OCI-M2 (cell line): ENCODE measurements around the gene P3H3.

Experiments used
- DNase-seq: peaks from one replicate; lab custom pipeline; 2025; ENCODE audit not compliant: unreplicated experiment; lab: John Stamatoyannopoulos, UW

P3H3 gene

DNA sequence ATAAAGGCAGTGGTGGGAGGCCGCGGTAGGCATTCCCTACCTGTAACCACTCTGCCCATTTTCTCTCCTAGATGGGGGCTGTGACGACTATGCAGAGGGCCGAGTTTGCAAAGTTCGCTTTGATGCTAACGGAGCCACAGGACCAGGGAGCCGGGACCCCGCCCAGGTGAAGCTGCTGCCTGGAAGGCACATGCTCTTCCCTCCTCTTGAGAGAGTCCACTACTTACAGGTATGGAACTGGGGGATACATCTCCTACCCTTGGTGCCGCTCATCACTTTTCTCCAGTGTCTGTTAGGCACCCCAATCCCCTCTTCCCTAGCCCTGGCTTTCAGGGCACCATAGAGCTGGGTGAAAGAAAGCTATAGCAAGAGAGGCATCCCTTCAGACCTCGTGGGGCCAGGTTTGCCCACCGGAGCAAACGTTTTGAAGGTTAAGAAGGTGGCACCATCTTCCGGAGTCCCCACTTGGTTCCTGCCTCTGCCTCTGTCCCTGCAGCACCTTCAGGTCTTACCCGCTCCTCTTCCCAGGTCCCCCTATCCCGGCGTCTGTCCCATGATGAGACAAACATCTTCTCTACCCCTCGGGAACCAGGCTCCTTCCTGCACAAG, 2.0 kb upstream of the P3H3 start:
- no peak for DNase-seq

DNA sequence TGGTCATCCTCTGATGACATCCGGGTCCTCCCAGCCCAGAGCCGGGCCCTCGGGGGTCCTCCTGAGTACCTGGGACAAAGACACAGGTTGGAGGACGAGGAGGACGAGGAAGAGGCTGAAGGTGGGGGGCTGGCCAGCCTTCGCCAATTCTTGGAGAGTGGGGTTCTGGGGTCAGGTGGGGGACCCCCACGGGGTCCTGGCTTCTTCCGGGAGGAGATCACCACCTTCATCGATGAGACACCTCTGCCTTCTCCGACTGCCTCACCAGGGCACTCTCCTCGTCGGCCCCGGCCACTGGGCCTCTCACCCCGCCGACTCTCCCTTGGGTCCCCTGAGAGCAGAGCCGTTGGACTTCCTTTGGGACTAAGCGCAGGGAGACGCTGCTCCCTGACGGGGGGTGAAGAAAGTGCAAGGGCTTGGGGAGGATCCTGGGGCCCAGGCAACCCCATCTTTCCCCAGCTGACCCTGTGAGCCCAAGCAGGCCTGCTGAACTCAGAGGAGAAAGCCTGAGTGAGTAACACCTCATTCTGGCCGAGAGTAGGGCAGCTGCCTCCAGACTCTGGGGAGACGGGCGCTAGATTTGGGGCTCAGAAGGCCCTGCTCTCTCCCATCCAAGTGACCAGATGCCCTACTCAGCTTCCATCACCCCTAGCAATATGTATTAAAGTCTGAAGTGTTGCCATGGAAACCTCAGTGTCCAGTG, 1.3 kb upstream of the P3H3 start:
- no peak for DNase-seq

DNA sequence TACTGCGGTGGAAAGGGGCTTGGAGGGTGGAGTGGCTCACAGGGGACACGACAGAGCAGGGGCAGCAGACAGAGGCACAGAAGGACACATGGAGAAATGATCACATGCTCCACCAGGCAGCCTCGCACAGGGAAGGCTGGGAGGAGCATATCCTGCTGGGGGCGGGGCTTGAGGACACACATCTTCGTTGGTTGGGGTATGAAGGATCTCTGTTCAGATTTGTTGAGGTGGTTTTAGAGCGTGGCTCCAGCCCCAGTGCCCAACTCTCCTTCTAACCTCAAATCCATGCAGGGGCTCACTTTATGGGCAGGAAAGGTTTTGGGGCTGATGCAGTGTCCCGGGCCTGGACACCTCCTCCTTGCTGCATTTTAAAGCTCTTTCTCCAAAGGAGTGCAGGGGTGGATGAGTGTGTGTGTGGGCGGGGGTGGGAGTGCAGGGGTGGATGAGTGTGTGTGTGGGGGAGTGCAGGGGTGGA, 733 bp upstream of the P3H3 start:
- no peak for DNase-seq

DNA sequence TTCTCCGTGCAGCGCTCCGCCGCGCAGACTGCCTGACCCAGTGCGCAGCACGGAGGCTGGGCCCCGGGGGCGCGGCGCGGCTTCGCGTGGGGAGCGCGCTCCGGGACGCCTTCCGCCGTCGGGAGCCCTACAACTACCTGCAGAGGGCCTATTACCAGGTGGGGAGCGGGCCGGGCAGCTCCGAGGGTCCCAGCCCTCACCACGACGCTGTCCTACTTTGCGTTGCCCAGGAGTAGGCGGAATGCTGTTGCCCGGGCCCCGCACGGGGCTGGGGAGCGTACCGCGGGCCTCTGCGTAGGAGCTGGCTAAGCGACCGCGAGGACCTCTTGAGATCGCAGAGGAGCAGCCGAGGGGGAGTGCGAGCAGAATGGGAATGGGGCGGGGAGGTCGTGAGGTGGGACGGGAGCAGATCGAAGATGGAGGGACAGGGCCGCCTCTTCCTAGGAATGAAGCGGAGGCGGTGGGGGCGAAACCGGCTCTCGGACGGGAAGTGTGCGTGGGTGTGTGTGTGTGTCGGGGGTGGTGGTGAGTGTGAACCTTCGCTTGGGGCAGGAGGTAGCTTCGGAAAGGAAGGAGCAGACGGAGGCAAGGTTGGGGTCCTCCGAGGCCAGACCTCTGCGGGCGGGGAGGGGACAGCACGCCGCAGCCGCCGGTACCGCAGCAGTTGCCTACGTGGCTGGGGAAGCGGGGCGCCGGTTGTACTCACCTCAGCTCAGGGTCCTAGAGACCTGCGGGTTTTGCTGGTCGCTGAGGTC, 751 bp downstream of the P3H3 start:
- DNase-seq: no peak

DNA sequence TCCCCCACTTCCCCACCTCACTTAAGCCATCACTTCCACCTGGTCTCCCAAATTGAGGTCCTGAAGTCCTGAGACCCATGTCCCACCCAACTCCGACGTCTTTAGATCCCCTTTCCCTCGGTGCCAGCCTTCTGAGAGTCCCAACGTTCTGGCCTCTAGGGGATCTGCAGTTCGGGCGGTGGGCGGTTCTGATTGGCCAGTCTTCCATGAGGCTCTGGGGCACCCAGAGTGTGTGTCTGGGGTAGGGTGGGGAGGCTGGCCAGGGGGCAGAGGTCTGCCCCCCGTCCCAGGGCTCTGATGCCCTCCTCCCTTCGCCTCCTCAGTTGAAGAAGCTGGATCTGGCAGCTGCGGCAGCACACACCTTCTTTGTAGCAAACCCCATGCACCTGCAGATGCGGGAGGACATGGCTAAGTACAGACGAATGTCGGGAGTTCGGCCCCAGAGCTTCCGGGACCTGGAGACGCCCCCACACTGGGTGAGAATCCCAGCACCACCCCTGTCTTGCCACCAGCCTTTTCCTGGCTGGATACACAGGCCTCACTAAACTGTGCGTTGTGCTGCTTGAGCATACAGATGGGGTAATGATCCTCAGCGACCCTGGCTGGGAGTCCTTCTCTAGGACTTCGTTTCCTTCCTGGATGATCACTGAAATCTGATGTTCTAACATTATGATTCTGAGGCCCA, 1.5 kb downstream of the P3H3 start:
- no peak for DNase-seq

DNA sequence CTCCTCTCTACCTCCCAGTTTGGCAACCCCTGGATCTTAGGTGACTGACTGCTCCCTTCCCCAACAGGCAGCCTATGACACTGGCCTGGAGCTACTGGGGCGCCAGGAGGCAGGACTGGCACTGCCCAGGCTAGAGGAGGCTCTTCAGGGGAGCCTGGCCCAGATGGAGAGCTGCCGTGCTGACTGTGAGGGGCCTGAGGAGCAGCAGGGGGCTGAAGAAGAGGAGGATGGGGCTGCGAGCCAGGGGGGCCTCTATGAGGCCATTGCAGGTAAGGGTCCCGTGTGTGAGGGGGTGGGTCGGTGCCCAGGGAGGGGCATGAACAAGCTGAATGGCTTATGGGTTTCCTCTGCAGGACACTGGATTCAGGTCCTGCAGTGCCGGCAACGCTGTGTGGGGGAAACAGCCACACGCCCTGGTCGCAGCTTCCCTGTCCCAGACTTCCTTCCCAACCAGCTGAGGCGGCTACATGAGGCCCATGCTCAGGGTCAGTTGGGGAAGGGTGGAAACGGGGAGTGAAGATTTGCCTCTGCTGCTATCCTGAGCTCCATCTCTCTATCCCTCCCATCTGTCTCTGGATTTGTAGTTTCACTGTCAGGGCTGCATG, 2.2 kb downstream of the P3H3 start:
- no peak for DNase-seq

DNA sequence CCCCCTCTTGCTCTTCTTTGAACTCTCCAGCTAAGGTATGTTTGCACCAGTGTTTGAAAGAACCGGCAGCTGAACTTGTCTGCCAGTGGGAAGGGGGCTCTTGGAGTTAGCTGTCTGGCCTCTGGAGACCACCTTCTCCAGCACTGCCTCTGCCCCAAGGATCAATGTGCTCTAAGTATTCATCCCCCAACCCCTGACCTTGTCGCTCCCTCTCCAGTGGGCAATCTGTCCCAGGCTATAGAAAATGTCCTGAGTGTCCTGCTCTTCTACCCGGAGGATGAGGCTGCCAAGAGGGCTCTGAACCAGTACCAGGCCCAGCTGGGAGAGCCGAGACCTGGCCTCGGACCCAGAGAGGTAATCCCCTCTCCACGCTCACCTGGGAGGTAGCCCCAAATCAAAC, 2.8 kb downstream of the P3H3 start:
- DNase-seq: no peak

DNA sequence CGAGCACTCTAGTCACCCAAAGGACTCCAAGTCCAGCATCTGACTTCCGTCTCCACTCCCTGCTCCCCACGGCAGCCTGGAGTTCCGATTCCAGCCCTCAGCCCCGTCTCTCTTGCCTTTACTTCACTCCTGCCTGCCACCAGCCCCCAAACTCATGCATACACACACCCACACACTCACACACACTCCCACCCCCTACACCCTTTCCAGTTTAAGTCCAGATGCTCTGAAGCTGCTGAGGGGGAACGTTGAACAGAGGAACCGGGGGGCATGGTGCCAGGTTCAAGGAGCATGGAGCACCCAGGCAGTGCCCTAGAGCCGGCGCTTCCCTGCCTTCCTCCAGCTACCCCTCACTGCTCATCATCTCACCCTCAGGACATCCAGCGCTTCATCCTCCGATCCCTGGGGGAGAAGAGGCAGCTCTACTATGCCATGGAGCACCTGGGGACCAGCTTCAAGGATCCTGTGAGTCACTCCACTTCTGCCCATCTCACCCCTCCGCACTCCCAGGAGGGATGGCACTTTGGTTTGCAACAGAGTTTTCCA, 3.3 kb downstream of the P3H3 start:
- no peak for DNase-seq

DNA sequence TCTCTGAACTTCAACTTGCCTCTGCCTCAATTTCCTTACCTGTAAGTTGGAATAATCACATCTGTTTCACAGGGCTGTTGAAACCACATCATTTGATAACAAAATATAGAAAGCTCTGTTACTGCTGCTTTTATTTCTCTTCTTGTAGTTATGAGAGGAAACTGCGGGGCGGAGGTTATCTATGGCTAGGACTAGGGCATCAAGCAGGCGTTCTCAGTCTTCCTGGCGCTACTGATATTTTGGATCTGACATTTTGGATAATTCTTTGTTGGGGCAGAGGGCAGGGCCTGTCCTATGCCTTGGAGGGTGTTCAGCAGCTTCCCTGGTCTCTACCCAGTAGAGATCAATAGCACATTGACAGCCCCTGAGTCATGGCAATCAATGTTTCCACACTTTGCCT, 3.9 kb downstream of the P3H3 start:
- DNase-seq: no peak

DNA sequence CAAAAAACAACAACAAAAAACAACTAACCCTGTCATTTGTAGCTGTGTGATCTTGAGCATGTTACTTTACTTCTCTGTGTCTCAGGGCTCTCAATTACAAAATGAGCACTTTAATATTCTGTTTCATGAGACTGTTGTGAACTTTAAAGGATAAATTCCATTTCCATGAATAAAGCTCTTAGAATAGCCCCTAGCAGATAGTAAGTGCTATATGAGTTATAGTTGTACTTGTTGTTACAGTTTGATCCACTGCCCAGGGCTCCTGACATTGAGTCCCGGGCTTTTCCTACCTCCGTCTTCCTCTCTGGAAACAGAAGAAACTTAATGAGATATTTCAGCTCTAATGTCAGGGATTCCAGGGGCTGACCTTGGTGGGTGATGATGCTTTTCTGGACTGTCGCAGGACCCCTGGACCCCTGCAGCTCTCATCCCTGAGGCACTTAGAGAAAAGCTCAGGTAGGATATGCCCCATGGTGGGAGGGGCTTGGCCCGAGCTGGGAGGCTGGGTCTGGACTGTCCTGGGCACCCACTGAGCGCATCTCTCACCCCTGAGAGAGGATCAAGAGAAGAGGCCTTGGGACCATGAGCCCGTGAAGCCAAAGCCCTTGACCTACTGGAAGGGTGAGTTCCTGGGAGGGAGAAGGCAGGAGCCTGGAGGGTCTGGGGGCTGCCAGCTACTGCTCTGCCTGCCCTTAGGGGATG, 5.1 kb downstream of the P3H3 start:
- DNase-seq: no peak

DNA sequence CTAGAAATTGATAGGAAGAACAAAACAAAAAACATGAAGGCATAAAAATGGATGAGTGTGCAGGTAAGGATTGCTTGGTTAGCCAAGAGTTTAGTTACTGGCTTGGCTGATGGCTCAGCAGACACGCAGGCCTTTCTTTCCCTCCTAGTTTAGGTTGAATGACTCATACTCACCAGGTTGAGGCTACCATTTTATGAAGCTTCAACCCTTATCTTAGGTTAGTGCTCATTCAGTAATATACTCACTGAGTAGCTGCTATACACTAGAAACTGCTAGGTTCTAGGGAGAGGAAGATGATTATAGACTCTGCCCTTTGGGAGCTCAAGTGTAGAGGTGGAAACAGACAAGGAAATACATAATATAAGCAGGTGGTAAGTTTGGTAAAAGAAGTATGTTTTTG, 6.0 kb downstream of the P3H3 start:
- DNase-seq: no peak

DNA sequence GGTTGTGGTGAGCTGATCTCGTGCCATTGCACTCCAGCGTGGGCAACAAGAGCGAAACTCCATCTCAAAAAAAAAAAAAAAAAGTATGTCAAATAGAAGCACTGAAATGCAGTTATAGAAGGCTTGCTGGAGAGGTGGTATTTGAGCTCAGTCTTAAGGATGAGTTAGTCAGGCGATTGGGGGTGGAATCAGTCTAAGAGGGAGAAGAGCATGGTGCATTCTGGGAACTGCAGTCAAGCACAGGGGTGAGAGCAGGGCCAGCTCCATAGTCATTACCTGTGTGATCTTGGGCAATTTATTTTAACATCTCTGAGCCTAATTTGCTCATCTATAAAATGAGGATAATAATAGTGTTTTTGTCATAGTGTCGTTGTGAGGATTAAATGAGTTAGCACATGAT, 6.7 kb downstream of the P3H3 start:
- DNase-seq: no peak

DNA sequence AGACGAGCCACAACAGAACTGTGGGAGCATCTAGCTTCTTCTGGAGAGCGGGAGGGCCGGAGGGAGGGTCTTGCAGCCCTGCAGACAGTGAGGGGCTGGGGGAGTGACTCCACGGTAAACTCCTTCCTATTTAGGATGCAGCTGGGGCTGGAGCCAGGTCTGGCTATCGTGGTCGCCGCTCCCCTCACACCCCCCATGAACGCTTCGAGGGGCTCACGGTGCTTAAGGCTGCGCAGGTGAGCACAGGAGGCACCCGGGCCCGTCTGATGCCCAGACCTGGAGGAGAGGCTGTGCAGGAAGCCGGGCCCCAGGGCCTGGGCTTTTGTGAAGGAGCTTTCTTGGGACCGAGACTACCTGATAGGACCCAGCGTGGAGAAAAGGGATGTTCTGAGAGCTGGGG, 8.6 kb downstream of the P3H3 start:
- no peak for DNase-seq

DNA sequence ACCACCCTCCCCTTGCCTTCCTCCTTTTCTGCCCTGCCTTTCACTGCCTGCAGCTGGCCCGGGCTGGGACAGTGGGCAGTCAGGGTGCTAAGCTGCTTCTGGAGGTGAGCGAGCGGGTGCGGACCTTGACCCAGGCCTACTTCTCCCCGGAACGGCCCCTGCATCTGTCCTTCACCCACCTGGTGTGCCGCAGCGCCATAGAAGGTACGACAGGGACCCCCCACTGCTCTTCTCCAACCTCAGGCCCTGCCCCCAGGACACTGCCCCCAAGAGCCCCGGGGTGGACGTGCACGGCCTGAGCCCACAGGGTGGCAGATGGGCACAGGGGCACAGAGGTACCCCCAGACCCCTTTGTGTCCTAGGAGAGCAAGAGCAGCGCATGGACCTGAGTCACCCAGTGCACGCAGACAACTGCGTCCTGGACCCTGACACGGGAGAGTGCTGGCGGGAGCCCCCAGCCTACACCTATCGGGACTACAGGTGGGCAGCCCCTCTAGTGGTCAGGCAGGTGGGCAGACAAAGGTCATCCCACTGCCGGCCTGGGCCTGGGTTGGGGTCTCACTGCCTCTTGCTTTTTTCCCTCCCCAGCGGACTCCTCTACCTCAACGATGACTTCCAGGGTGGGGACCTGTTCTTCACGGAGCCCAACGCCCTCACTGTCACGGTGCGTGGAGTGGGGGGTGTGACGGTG, 9.3 kb downstream of the P3H3 start:
- no peak for DNase-seq

DNA sequence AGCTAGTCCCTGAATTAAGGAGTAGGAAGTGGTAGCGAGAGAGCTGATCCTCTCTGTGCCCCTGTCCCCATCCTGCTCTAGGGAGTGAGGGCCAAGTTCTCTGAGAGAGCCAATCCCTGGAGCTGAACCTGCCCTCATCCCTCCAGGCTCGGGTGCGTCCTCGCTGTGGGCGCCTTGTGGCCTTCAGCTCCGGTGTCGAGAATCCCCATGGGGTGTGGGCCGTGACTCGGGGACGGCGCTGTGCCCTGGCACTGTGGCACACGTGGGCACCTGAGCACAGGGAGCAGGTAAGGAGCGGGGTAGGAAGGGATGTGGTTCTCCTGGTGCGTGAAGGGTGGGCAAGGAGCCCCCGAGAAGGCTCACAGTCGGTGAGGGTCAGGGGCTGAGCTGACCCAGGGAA, 10.6 kb downstream of the P3H3 start:
- no peak for DNase-seq

DNA sequence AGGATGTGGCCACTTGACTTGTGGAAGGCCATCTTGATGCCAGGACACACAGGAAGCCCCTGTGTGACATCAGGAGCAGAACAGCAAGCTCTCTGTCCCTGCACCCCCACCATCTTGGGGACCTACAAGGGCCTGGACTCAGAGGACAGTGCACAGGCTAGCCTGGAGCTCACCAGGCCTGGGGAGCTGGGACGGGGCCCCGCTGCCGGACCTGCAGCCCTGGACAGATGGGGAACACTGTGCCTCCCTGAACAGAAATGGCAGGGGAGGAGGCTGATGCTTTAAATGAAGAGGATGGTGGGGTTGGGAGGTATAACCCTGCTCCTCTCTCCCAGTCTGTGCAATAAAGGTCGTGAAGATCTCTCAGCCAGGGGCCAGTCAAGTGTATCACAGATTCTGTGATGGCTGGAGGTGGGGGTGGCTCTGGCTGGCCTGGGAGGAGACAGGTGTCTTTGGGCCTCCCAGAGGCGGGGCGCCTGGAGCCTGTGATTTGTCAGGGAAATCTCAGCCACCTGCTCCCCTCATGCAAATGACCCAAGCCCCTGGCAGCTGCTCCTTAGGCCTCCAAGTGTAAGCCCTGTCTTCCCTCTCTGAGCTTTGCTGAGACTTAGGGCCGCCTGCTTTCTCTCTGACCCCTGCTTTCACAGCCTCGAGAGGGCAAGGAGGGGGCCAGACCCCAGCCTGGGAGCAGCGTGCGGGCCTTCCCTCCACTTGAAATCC, 11.4 kb downstream of the P3H3 start:
- no peak for DNase-seq

DNA sequence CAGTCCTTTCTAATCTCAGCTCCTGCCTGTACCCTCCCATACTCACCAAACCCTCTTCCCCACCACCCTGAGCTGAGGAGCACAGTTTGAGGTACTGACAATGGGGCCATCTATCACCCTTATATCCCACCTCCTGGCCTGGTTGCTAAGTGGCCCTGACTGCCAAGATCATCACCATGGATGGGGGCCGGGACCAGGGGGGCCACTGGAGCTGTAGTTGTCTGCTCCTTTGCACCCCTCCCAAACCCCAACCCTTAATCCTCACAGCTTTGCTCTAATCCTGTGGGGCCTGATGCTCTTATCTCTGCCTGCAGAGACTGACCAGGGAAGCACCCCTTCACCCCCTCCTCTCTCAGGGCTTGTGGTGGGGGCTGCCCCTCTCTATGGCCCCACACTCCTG, 12.1 kb downstream of the P3H3 start:
- no peak for DNase-seq

DNA sequence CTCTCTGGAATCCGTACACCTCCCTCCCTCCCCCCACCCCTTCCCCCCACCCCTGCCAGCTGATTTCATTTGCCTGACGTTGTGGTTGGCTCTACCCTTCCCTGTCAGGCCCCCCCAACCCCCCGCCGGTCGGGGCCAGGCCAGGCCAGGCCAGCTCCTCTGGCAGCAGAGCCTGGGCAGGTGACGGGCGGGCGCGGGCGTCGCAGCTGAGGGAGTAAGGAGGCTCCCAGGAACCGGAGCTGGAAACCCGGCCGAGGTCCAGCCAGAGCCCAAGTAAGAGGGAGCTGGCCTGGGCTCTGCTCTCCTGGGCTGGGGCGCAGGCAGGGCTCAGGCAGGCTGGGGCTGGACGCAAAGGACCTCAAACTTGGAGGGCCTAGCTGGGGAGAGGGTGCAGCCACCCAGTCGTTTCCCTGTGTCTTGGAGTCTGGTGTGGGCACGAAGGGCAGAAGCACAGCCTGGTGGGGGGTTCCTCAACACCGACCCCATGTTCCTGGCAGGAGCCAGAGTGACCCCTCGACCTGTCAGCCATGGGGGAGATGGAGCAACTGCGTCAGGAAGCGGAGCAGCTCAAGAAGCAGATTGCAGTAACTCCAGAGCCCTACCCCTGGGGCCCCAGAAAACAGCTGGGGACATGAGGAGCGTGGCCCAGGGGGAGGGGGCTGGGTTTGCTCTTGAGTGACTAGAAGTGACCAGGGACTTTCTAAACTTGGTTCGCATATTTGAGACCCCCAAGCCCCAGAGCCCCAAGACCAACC, 12.7 kb downstream of the P3H3 start, which contains the start of gene GNB3:
GNB3 (plus strand) TSS at position 165 of the 755 bp plus-strand sequence; CDS start at position 528, 363 bp downstream.
- no peak for DNase-seq
